GM12878 (cell line): Measurements from ENCODE around the gene PCDHGA3. TPM values are rescaled to one million over a fixed set of nuclear protein-coding genes. Genes with fewer than 3 reads are reported as not detected.

Source experiments
- ASH2L ChIP-seq: fragments of 300-600, 200-600 bp; sonication (generic); IDR thresholded peaks from 2 replicates; pipeline ENCODE4 v1.6.1; 2017; ENCODE audit warnings: low read depth, mild to moderate bottlenecking, borderline replicate concordance
- CBFB ChIP-seq: IDR thresholded peaks from 2 replicates; pipeline ENCODE4 v1.6.1; 2016; ENCODE audit warnings: antibody characterized with exemption, low read depth
- CHD1 ChIP-seq: IDR thresholded peaks from 2 replicates; pipeline ENCODE4 v1.6.1; 2012; ENCODE audit warnings: low read depth, low read length, improper control_type of control experiment
- CHD2 ChIP-seq: IDR thresholded peaks from 2 replicates; pipeline ENCODE4 v1.6.1; 2011; ENCODE audit warnings: low read depth, low read length, improper control_type of control experiment, borderline replicate concordance
- DPF2 ChIP-seq: fragments of 450-650 bp; IDR thresholded peaks from 2 replicates; pipeline ENCODE4 v1.6.1; 2017; ENCODE audit warnings: mild to moderate bottlenecking
- ESRRA ChIP-seq: IDR thresholded peaks from 2 replicates; pipeline ENCODE4 v1.6.1; 2012; ENCODE audit warnings: mild to moderate bottlenecking, low read length, improper control_type of control experiment
- ETV6 ChIP-seq, 2 experiments: fragments of 450-650 bp in 1 of 2; IDR thresholded peaks in 1 of 2; conservative IDR thresholded peaks in 1 of 2; 2 replicates each; pipeline ENCODE4 v1.6.1; 2014; ENCODE audit warnings: antibody characterized with exemption in 1 of 2, borderline replicate concordance in 1 of 2, low read depth in 1 of 2, mild to moderate bottlenecking in 1 of 2, moderate library complexity in 1 of 2
- GATAD2B ChIP-seq: fragments of 450-650 bp; conservative IDR thresholded peaks from 2 replicates; pipeline ENCODE4 v1.6.1; 2017; ENCODE audit warnings: low read depth, mild to moderate bottlenecking, moderate library complexity
- JUNB ChIP-seq: IDR thresholded peaks from 2 replicates; pipeline ENCODE4 v1.6.1; 2016; ENCODE audit warnings: antibody characterized with exemption, mild to moderate bottlenecking
- MEF2B ChIP-seq: fragments of 450-650 bp; IDR thresholded peaks from 2 replicates; pipeline ENCODE4 v1.6.1; 2018; ENCODE audit warnings: mild to moderate bottlenecking, moderate library complexity; ENCODE audit not compliant: partially characterized antibody, poor library complexity, severe bottlenecking
- NR2C2 ChIP-seq: IDR thresholded peaks from 2 replicates; pipeline ENCODE4 v1.6.1; 2011; ENCODE audit warnings: borderline replicate concordance, low read depth; ENCODE audit not compliant: control insufficient read depth, insufficient read length
- SIX5 ChIP-seq: IDR thresholded peaks from 2 replicates; pipeline ENCODE4 v1.6.1; 2011; ENCODE audit warnings: mild to moderate bottlenecking, low read depth, low read length, moderate library complexity; ENCODE audit not compliant: severe bottlenecking
- STAT3 ChIP-seq: IDR thresholded peaks from 2 replicates; pipeline ENCODE4 v1.6.1; 2011; ENCODE audit warnings: low read depth, low read length, improper control_type of control experiment
- SUPT20H ChIP-seq: IDR thresholded peaks from 2 replicates; pipeline ENCODE4 v1.6.1; 2011; ENCODE audit warnings: low read depth, mild to moderate bottlenecking, low read length, moderate library complexity, borderline replicate concordance; ENCODE audit not compliant: control insufficient read depth
- WRNIP1 ChIP-seq: IDR thresholded peaks from 2 replicates; pipeline ENCODE4 v1.6.1; 2011; ENCODE audit warnings: low read depth, low read length, improper control_type of control experiment, borderline replicate concordance
- ZNF207 ChIP-seq: fragments of 450-650 bp; IDR thresholded peaks from 2 replicates; pipeline ENCODE4 v1.6.1; 2014; ENCODE audit warnings: antibody characterized with exemption, mild to moderate bottlenecking, borderline replicate concordance
- polyA plus RNA-seq, 11 experiments: library from polyadenylated mRNA; depleted of rRNA in 4 of 11; unstranded in 6 of 11; stranded (reverse) in 5 of 11; fragments of >200 nt; fragmentation: Nextera tagmentation in 4 of 11; fragmentation: Illumina TruSeq in 1 of 11; extraction: Ambion mirVana in 4 of 11; extraction: Trizol in 1 of 11; gene quantifications; 1 replicate in 1 of 11; 2 replicates in 10 of 11; pipeline versions ENCODE4 v1.2.1 to v1.2.3, GENCODE V29; 2011 to 2016; ENCODE audit warnings: inconsistent platforms in 2 of 11, missing spikeins in 2 of 11, low read depth in 1 of 11
- total RNA-seq, 4 experiments: library from RNA; depleted of rRNA in 3 of 4; stranded (reverse); fragments of >200 nt in 3 of 4; fragmentation: Illumina TruSeq in 1 of 4; extraction: Trizol in 1 of 4; gene quantifications; 2 replicates each; pipeline versions ENCODE4 v1.2.1 to v1.2.3, GENCODE V29; 2013 to 2021
- TF ChIP-seq, protein P1 (sequence below): fragments of 450-650 bp; formaldehyde crosslinking; IDR thresholded peaks from 2 replicates; pipeline ENCODE4 v1.4.0; 2022; ENCODE audit warnings: mild to moderate bottlenecking, moderate library complexity
- TF ChIP-seq, protein P2 (sequence below): fragments of 450-650 bp; IDR thresholded peaks from 2 replicates; pipeline ENCODE4 v1.6.1; 2016; ENCODE audit warnings: mild to moderate bottlenecking
- TF ChIP-seq, protein P3 (sequence below): IDR thresholded peaks from 2 replicates; pipeline ENCODE4 v1.6.1; 2011; ENCODE audit warnings: mild to moderate bottlenecking, low read depth, low read length, moderate library complexity; ENCODE audit not compliant: insufficient replicate concordance
- TF ChIP-seq, protein P4 (sequence below): IDR thresholded peaks from 2 replicates; pipeline ENCODE4 v1.6.1; 2011; ENCODE audit warnings: borderline replicate concordance, low read depth, mild to moderate bottlenecking, moderate library complexity, mixed read lengths, low read length; ENCODE audit not compliant: insufficient read depth; ENCODE audit errors: extremely low read length

The PCDHGA3 gene
- total and polyA plus RNA-seq, 10 of the 15 experiments (the other 5 are each of a cell fraction or from before 2014, with no cell fraction given) = 0.06 to 0.17 (median 0.11) TPM; not detected in 6

DNA sequence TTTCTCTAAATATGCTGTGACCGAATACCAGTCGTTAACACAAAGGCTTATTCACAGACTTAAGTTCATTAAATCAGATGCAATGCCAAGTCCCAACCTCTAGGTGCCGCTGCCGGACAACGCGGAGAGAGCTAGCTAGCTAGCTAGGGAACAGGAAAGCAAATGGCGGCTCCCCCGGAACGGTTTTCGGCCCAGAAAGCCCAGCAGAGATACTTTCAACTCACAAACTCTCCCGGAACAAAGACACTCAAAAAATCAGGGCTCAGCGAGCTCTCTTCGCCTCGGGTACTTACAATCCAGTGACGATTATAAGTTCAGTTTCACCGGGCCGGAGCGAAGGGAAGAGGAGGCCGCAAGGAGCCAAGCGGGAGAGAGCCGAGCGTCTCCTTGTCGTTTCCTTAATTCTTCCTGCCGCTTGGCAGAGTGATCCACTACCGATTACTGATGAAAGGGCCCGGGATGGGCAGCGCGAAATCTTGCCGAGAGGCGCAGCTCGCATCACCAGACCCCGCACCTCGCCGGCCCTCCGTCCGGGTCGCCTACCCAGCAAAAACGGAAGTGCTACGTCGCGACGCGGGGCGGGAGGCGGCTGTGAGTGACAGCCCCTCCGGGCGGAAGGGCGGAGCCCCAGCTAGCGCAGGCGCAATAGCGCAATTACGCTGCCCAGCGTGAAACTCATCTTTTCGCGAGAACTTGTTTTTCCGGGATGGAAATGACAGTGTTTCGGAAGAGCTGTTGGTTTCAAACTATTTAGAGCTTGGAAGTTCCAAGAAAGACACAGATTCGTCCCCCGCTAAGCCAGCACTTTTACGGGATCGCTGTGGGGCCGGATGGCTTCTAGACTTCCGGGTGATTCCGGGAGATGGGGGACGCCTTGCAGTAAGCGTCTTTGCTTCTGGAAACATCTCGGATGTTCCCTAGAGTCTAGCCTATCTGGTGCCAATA is 23.1 kb upstream of the PCDHGA3 start, which contains the start of gene TAF7 (continued):
- TF ChIP-seq JUNB (no peak; the same call in 1 of the 2 replicates), WRNIP1 (peak; percentile 82; the same call in 1 of the 2 replicates), NR2C2 (no peak), ETV6 (conservative IDR thresholded peaks at IDR 0.05 in 1 of 2, IDR thresholded peaks at IDR 0.05 in 1 of 2; ENCODE audit: borderline replicate concordance in 1 of 2, low read depth in 1 of 2) (peak in 1 of 2 experiments; percentile 78; a peak in 2 of 4 replicates), SIX5 (no peak), CBFB (peak; percentile 74; the same call in 1 of the 2 replicates), MEF2B (no peak), SUPT20H (no peak), CHD2 (peak; percentile 93), ASH2L (peak; percentile 74; the same call in 1 of the 2 replicates), CHD1 (no peak), ESRRA (no peak), DPF2 (peak; percentile 96), ZNF207 (peak; percentile 68; the same call in 1 of the 2 replicates), GATAD2B (peak; percentile 64), STAT3 (no peak)
- TF ChIP-seq, protein P1, sequence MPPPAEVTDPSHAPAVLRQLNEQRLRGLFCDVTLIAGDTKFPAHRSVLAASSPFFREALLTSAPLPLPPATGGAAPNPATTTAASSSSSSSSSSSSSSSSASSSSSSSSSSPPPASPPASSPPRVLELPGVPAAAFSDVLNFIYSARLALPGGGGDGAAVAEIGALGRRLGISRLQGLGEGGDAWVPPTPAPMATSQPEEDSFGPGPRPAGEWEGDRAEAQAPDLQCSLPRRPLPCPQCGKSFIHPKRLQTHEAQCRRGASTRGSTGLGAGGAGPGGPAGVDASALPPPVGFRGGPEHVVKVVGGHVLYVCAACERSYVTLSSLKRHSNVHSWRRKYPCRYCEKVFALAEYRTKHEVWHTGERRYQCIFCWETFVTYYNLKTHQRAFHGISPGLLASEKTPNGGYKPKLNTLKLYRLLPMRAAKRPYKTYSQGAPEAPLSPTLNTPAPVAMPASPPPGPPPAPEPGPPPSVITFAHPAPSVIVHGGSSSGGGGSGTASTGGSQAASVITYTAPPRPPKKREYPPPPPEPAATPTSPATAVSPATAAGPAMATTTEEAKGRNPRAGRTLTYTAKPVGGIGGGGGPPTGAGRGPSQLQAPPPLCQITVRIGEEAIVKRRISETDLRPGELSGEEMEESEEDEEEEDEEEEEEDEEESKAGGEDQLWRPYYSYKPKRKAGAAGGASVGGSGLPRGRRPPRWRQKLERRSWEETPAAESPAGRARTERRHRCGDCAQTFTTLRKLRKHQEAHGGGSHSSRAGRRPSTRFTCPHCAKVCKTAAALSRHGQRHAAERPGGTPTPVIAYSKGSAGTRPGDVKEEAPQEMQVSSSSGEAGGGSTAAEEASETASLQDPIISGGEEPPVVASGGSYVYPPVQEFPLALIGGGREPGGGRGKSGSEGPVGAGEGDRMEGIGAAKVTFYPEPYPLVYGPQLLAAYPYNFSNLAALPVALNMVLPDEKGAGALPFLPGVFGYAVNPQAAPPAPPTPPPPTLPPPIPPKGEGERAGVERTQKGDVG (CRISPR knock-in tag) = no peak
- TF ChIP-seq, protein P2, sequence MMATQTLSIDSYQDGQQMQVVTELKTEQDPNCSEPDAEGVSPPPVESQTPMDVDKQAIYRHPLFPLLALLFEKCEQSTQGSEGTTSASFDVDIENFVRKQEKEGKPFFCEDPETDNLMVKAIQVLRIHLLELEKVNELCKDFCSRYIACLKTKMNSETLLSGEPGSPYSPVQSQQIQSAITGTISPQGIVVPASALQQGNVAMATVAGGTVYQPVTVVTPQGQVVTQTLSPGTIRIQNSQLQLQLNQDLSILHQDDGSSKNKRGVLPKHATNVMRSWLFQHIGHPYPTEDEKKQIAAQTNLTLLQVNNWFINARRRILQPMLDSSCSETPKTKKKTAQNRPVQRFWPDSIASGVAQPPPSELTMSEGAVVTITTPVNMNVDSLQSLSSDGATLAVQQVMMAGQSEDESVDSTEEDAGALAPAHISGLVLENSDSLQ = peak; percentile 99
- TF ChIP-seq, protein P3, sequence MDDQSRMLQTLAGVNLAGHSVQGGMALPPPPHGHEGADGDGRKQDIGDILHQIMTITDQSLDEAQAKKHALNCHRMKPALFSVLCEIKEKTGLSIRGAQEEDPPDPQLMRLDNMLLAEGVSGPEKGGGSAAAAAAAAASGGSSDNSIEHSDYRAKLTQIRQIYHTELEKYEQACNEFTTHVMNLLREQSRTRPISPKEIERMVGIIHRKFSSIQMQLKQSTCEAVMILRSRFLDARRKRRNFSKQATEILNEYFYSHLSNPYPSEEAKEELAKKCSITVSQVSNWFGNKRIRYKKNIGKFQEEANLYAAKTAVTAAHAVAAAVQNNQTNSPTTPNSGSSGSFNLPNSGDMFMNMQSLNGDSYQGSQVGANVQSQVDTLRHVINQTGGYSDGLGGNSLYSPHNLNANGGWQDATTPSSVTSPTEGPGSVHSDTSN = peak; percentile 97
- TF ChIP-seq, protein P4, sequence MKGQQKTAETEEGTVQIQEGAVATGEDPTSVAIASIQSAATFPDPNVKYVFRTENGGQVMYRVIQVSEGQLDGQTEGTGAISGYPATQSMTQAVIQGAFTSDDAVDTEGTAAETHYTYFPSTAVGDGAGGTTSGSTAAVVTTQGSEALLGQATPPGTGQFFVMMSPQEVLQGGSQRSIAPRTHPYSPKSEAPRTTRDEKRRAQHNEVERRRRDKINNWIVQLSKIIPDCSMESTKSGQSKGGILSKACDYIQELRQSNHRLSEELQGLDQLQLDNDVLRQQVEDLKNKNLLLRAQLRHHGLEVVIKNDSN = no peak
